Measurements from ENCODE around the gene BUB1B. TPM values are rescaled to one million over a fixed set of nuclear protein-coding genes. Genes with fewer than 3 reads are reported as not detected.

The BUB1B gene
- total RNA-seq, 1 experiment from 2014 or later: 56.2 TPM

- no peak for DNase-seq (ENCODE audit: low spot score)
Measured at GRCh38 chr15:40254452-40254851, 93.6 kb downstream of the BUB1B start.

- DNase-seq (ENCODE audit: low spot score): no peak
Measured at GRCh38 chr15:40255033-40255432, 94.2 kb downstream of the BUB1B start.

DNA sequence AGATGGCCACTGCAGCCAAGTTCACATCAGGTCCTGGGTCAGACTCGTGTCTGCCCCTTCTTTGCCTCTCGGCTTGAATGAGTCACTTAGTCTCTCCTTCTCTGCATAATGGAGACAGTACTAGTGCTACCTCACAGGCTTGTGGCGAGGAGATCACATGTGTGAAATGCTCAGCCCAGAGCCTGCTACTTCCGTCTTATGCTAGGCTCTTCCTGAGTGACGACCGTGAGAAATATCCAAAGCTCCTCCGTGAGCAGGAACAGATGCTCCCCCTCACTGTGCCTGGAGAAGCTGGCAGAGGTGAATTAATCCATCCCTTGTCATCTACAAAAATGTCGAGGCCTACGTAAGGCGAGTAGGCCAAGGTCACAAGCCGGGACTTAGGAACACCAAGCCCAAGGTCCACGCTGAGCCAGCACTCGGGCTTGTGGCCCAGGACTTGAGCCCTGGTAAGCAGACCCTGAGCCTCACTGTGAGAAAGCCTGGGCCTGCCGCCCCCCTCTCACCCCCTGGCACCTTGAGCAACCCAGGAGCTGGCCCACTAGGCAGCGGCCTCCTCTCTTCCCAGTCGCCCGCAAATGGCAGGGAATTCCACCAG is 95.9 kb downstream of the BUB1B start:
- DNase-seq (ENCODE audit: low spot score): no peak

GRCh38 chr15:40257656-40258450 is 97.0 kb downstream of the BUB1B start:
- no peak for DNase-seq (ENCODE audit: low spot score)

- DNase-seq (ENCODE audit: low spot score): no peak
Measured at GRCh38 chr15:40258544-40258943, 97.7 kb downstream of the BUB1B start.

GRCh38 chr15:40259021-40259420 is 98.2 kb downstream of the BUB1B start:
- no peak for DNase-seq (ENCODE audit: low spot score)

- DNase-seq (ENCODE audit: low spot score): no peak
Measured at GRCh38 chr15:40263024-40263754, 102.3 kb downstream of the BUB1B start.

GRCh38 chr15:40264321-40265153 is 103.7 kb downstream of the BUB1B start:
- no peak for DNase-seq (ENCODE audit: low spot score)

GRCh38 chr15:40265355-40265754 is 104.5 kb downstream of the BUB1B start:
- no peak for DNase-seq (ENCODE audit: low spot score)

DNA sequence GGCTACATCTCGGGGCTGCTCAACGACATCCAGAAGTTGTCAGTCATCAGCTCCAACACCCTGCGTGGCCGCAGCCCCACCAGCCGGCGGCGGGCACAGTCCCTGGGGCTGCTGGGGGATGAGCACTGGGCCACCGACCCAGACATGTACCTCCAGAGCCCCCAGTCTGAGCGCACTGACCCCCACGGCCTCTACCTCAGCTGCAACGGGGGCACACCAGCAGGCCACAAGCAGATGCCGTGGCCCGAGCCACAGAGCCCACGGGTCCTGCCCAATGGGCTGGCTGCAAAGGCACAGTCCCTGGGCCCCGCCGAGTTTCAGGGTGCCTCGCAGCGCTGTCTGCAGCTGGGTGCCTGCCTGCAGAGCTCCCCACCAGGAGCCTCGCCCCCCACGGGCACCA is 105.0 kb downstream of the BUB1B start:
- no peak for DNase-seq (ENCODE audit: low spot score)

DNA sequence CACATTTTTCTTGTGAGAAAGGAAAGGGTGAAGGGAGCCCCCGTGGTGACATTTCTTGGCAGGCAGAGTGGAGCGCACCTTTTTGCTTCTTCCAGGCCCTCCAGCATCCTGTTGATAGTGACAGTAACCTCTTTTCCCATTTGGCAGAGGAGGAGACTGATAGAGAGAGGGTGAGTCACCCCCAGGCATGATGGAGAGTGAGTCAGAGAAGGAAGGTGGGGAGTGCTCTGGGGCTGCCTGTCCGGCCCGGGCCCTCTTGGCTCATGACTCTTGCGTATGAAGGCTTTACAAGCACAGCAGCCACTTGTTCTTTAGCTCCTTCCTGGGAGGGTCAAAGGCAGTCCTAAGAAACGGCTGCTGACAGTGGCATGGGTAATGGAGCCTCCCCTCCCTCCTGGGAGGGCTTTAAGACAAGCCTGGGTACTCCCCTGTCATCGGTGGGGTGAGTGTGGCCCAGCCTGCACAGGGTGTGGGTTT is 106.0 kb downstream of the BUB1B start:
- peak; percentile 91 for DNase-seq (ENCODE audit: low spot score)

DNA sequence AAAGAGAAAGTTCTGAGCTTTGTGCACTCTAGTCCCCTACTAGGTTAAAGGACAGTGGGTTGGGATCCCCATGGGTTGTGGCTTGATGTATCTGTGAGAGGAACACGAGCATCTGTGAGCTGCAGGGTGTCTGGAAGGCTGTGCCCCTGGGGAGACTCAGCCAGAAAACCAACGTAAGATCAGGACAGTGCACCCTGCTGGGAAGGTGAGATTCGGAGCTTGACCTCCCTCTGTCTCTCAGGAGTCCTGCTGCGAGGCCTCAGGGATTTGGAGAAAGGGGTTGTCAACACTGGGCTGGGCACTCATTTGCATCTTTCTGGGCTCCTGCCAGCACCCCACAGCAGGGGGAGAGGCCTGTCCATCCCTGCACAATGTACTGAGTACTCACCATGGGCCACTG is 106.8 kb downstream of the BUB1B start:
- no peak for DNase-seq (ENCODE audit: low spot score)

GRCh38 chr15:40269604-40270003 is 108.7 kb downstream of the BUB1B start:
- DNase-seq (ENCODE audit: low spot score): no peak

- no peak for DNase-seq (ENCODE audit: low spot score)
Measured at GRCh38 chr15:40270246-40270995, 109.6 kb downstream of the BUB1B start.

Other genes with a start within 250 kb of the BUB1B start
- gene GPR176, start 240.8 kb upstream of the BUB1B start, total RNA-seq (2014; rRNA removed; shearing (Covaris generic)): 20.4 and 21.5 TPM in 2 replicates
- gene EIF2AK4, start 227.0 kb upstream of the BUB1B start, total RNA-seq (2014; rRNA removed; shearing (Covaris generic)): 29.1 and 39.5 TPM in 2 replicates
- gene SRP14, start 121.9 kb upstream of the BUB1B start, total RNA-seq (2014; rRNA removed; shearing (Covaris generic)): 317 and 358 TPM in 2 replicates
- gene BMF, start 52.2 kb upstream of the BUB1B start, total RNA-seq (2014; rRNA removed; shearing (Covaris generic)): 18.7 and 19.6 TPM in 2 replicates
- 2.4 TPM in 1 of 2 replicates, not detected in the other for gene PAK6, start 78.0 kb downstream of the BUB1B start, total RNA-seq (2014; rRNA removed; shearing (Covaris generic))
- 0.37 TPM in 1 of 2 replicates, not detected in the other for gene ANKRD63, start 122.0 kb downstream of the BUB1B start, total RNA-seq (2014; rRNA removed; shearing (Covaris generic))
- 1.6 and 2.4 TPM in 2 replicates for gene PLCB2, start 146.9 kb downstream of the BUB1B start, total RNA-seq (2014; rRNA removed; shearing (Covaris generic))
- gene INAFM2, start 162.6 kb downstream of the BUB1B start, total RNA-seq (2014; rRNA removed; shearing (Covaris generic)): 13.0 and 15.7 TPM in 2 replicates
- gene CCDC9B, start 179.9 kb downstream of the BUB1B start, total RNA-seq (2014; rRNA removed; shearing (Covaris generic)): 1.3 and 4.6 TPM in 2 replicates
- gene PHGR1, start 190.0 kb downstream of the BUB1B start, total RNA-seq (2014; rRNA removed; shearing (Covaris generic)): not detected in 2 replicates
- gene DISP2, start 197.2 kb downstream of the BUB1B start, total RNA-seq (2014; rRNA removed; shearing (Covaris generic)): 0.14 and 0.27 TPM in 2 replicates
- 90.3 and 92.9 TPM in 2 replicates for gene KNSTRN, start 221.7 kb downstream of the BUB1B start, total RNA-seq (2014; rRNA removed; shearing (Covaris generic))
- gene IVD, start 244.7 kb downstream of the BUB1B start, total RNA-seq (2014; rRNA removed; shearing (Covaris generic)): 9.1 and 13.6 TPM in 2 replicates

Measured in H4 (cell line).